Pancreas (tissue), 10 donors: ENCODE measurements around the gene TMTC2. TPM values are rescaled to one million over a fixed set of nuclear protein-coding genes. Genes with fewer than 3 reads are reported as not detected.

Source experiments
- ATAC-seq, 4 donors: fragments of 200-7000 bp; cut with Tn5 transposase; one replicate each; pipeline versions ENCODE4 v1.8.0 to v1.9.1; 2020; ENCODE audit warnings: mild to moderate bottlenecking in 4 of 4, moderate library complexity in 4 of 4
- DNase-seq, 6 donors: peaks; one replicate each; pipeline ENCODE4 v3.0.0-alpha.2; 2020
- FAIRE-seq: peaks from 2 replicates; lab custom pipeline; 2012; peaks lifted over from hg19 to GRCh38; lab: Jason Lieb, UNC
- H3K27ac ChIP-seq, 4 donors: fragments of 200-600 bp; sonication (generic); 1 replicate in 3 of 4; 2 replicates in 1 of 4; pipeline versions ENCODE4 v1.5.0 to v1.8.0; 2020
- H3K27me3 ChIP-seq, 4 donors: fragments of 200-600 bp; one replicate each; pipeline ENCODE4 v1.8.0; 2021
- H3K36me3 ChIP-seq, 3 donors: fragments of 200-600 bp; sonication (generic) in 1 of 3; one replicate each; pipeline versions ENCODE4 v1.5.0 to v1.8.0; 2020 to 2021
- H3K4me1 ChIP-seq, 3 donors: fragments of 200-600 bp; one replicate each; pipeline ENCODE4 v1.8.0; 2021
- H3K4me3 ChIP-seq, 4 donors: fragments of 200-600 bp; sonication (generic) in 2 of 4; one replicate each; pipeline versions ENCODE4 v1.5.0 to v1.8.0; 2020 to 2021
- H3K9me3 ChIP-seq, 4 donors: fragments of 200-600 bp; one replicate each; pipeline ENCODE4 v1.8.0; 2021
- WGBS, 2 donors: extraction: QIAGEN DNeasy Blood & Tissue Kit; methylation state at CpG; one replicate each; pipeline ENCODE4 v1.1.7; 2013; 5-methylcytosine and 5-hydroxymethylcytosine counted together
- intact Hi-C, 3 donors: fragments of 100-400 bp; cut with DNase I; formaldehyde crosslinking; loops; one replicate each; pipeline versions ENCODE4 v1.11.1 to v1.14.2; 2022
- polyA plus RNA-seq, 2 donors: library from polyadenylated mRNA; stranded (reverse); fragments of 200-250 nt; gene quantifications; one replicate each; pipeline ENCODE4 v1.2.3, GENCODE V29; 2013
- total RNA-seq, 6 donors: library from RNA; stranded (reverse); fragmentation: NEBNext Ultra II Directional in 4 of 6; extraction: Animal tissue kit (Norgen Biotek cat#: 25700) in 4 of 6; gene quantifications; one replicate each; pipeline versions ENCODE4 v1.2.1 to v1.2.4, GENCODE V29; 2021 to 2023
- TF ChIP-seq, protein P1 (sequence below), 4 donors: fragments of 200-600 bp; sonication (generic) in 3 of 4; IDR thresholded peaks; one replicate each; pipeline versions ENCODE4 v1.5.0 to v1.8.0; 2021; ENCODE audit warnings: antibody characterized with exemption in 4 of 4
- donor health status: healthy with polysubstance abuse.
- donor health status: DM: no; HTN: no; CAD: no; lungs with moderate emphysema.
- donor health status: DM: no; HTN: no; CAD: no.
- donor health status: control.
- donor health status: control.
- donor health status: Bipolar disorder and iron deficiency.
- donor health status: DM: yes; HTN: yes; CAD: no.
- donor health status: DM: no; HTN: no; CAD: no.
- donor health status: DM: no; HTN: no; CAD: no.
- donor health status: DM: yes; HTN: yes; CAD: no.

The TMTC2 gene
- total and polyA plus RNA-seq, 8 donors, result 5.3 to 14.4 (median 6.4) TPM

DNA sequence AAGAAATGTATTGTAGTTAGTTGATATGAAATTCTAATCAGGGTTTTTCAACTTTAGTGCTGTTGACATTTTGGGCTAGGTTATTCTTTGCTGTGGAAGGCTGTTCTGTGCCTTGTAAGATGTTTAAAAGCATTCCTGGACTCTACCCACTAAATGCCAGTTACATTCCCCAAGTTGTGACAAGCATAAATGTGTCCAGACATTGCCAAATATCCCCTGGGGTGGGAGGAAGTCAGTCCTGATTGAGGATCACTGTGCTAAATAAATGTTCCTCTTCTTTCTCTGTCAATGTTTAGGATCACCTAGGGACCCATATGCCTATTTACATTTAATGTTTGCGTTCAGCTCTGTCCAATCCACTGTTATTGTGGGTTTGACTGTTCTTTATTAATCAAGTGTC is 268.3 kb downstream of the TMTC2 start:
- Histone ChIP-seq H3K9me3 (no peaks in the 10 kb centered on the region), H3K27me3 (no peaks in the 10 kb centered on the region), H3K27ac (no peak overlapping the region), H3K4me1 (no peaks in the 10 kb centered on the region), H3K36me3 (no peaks in the 10 kb centered on the region), H3K4me3 (no peak overlapping the region)
- DNase-seq (no peak), ATAC-seq (no peak), FAIRE-seq (no peak)
- TF ChIP-seq, protein P1, sequence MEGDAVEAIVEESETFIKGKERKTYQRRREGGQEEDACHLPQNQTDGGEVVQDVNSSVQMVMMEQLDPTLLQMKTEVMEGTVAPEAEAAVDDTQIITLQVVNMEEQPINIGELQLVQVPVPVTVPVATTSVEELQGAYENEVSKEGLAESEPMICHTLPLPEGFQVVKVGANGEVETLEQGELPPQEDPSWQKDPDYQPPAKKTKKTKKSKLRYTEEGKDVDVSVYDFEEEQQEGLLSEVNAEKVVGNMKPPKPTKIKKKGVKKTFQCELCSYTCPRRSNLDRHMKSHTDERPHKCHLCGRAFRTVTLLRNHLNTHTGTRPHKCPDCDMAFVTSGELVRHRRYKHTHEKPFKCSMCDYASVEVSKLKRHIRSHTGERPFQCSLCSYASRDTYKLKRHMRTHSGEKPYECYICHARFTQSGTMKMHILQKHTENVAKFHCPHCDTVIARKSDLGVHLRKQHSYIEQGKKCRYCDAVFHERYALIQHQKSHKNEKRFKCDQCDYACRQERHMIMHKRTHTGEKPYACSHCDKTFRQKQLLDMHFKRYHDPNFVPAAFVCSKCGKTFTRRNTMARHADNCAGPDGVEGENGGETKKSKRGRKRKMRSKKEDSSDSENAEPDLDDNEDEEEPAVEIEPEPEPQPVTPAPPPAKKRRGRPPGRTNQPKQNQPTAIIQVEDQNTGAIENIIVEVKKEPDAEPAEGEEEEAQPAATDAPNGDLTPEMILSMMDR (IDR thresholded peaks at IDR 0.05), result no peak
- WGBS, 2 donors, result 96 to 100% methylated on average over 1 of the region's 1 CpG
- intact Hi-C loops, result no loop called here

DNA sequence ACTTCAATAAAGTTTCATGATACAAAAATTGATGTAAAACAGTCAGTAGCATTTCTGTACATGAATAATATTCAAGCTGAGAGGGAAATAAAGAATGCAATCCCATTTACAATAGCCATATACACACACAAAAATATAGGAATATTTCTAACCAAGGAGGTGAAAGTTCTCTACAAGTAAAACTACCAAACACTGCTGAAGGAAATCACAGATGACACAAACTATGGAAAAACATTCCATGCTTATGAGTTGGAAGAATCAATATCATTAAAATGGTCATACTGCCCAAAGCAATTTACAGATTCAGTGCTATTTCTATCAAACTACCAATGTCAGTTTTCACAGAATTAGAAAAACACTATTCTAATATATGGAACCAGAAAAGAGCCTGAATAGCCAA is 272.3 kb downstream of the TMTC2 start:
- no peaks in the 10 kb centered on the region for H3K36me3 ChIP-seq
- no peaks in the 10 kb centered on the region for H3K27me3 ChIP-seq
- FAIRE-seq, result no peak
- TF ChIP-seq, protein P1 (IDR thresholded peaks at IDR 0.05), result no peak
- ATAC-seq, result no peak
- no peak for DNase-seq
- H3K27ac ChIP-seq, result no peak overlapping the region
- intact Hi-C loops, result no loop called here
- no peaks in the 10 kb centered on the region for H3K4me1 ChIP-seq
- no peak overlapping the region for H3K4me3 ChIP-seq
- no peaks in the 10 kb centered on the region for H3K9me3 ChIP-seq

DNA sequence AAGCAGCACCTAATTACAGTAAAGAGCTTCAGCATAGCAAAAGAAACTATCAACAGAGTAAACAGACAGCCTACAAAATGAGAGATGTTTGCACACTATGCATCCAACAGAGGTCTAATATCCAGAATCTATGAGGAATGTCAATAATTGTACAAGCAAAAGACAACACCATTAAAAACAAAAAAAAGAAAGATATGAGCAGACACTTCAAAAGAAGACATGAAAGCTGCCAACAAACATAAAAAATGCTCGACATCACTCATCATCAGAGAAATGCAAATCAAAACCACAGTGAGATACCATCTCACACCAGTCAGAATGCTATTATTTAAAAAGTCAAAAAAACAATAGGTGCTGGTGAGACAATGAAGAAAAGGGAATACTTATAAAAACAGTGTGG is 273.1 kb downstream of the TMTC2 start:
- WGBS, 2 donors, result 88 to 93% methylated on average over 1 of the region's 1 CpG
- H3K4me1 ChIP-seq, result no peaks in the 10 kb centered on the region
- ATAC-seq, result no peak
- no peaks in the 10 kb centered on the region for H3K27me3 ChIP-seq
- TF ChIP-seq, protein P1 (IDR thresholded peaks at IDR 0.05), result no peak
- H3K4me3 ChIP-seq, result no peak overlapping the region
- no peak for FAIRE-seq
- intact Hi-C loops, result no loop called here
- no peaks in the 10 kb centered on the region for H3K36me3 ChIP-seq
- no peak for DNase-seq
- no peaks in the 10 kb centered on the region for H3K9me3 ChIP-seq
- no peak overlapping the region for H3K27ac ChIP-seq

DNA sequence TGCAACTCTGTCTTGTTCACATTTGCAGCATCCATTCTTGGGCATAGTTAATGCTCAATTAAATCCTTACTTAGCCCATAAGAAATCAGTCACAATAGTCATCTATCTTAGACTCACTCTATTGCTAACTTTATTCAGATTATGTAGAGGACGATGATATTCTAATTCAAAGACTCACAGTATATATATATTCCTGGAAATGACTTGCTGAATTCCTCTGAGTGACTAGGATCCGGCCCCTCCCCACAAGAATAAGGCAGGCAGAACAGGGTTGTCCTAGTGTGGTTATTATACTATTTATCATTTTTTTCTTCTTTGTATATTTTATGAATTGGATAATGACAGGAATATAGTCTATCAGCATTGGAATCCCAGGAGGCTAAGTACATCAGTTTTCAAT is 275.1 kb downstream of the TMTC2 start:
- H3K9me3 ChIP-seq, result no peaks in the 10 kb centered on the region
- ATAC-seq, result no peak
- no peaks in the 10 kb centered on the region for H3K27me3 ChIP-seq
- intact Hi-C loops, result no loop called here
- no peak for DNase-seq
- no peak overlapping the region for H3K27ac ChIP-seq
- no peak overlapping the region for H3K4me3 ChIP-seq
- FAIRE-seq, result no peak
- TF ChIP-seq, protein P1 (IDR thresholded peaks at IDR 0.05), result no peak
- H3K36me3 ChIP-seq, result no peaks in the 10 kb centered on the region
- WGBS, 2 donors, result 89 to 95% methylated on average over 2 of the region's 2 CpGs
- no peaks in the 10 kb centered on the region for H3K4me1 ChIP-seq

DNA sequence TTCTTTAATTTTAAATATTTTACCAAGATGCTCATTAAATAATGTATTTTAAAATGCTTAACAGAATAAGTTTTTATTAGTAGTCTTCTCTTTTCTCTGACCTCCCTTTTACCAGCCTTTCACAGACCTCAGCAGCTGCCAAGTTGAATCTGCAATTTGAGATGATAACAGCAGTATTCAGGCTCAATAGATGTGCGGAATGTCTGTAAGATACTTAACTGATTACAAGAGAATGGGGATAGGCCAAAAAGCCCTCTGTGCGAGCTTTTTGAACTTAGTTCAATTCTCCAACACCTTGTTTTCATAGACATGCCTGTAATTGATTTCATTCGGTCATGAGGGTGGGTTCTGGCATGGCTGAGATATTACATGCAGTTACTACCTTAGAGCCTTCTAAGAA is 277.2 kb downstream of the TMTC2 start:
- Histone ChIP-seq H3K27me3 (no peaks in the 10 kb centered on the region), H3K9me3 (no peaks in the 10 kb centered on the region), H3K4me1 (no peaks in the 10 kb centered on the region), H3K36me3 (no peaks in the 10 kb centered on the region), H3K27ac (no peak overlapping the region), H3K4me3 (no peak overlapping the region)
- no peak for DNase-seq
- intact Hi-C loops, result no loop called here
- TF ChIP-seq, protein P1 (IDR thresholded peaks at IDR 0.05), result no peak
- no peak for ATAC-seq
- no peak for FAIRE-seq
- 62 to 67% methylated on average over 3 of the region's 3 CpGs for WGBS, 2 donors
